ENCODE measurements around the gene PLGLB2.
"Not testable (repeated sequence)": the region's sequence is repeated elsewhere in the genome, so short reads cannot be mapped to it uniquely, and the experiment has no call there.

The PLGLB2 gene

GRCh38 chr2:87747791-87748190, at the start of gene PLGLB2:
TSS of gene PLGLB2 (plus strand) at chr2:87748087. CDS start at chr2:87748154, 67 bp downstream.
- DNase-seq: not testable (repeated sequence)

- not testable (repeated sequence) for DNase-seq
Measured at GRCh38 chr2:87704572-87705323, 43.1 kb upstream of the PLGLB2 start.

- DNase-seq: not testable (repeated sequence)
Measured at GRCh38 chr2:87708368-87708767, 39.5 kb upstream of the PLGLB2 start.

GRCh38 chr2:87727940-87728599, 19.8 kb upstream of the PLGLB2 start:
- DNase-seq: not testable (repeated sequence)

GRCh38 chr2:87740928-87741327, 7.0 kb upstream of the PLGLB2 start:
- not testable (repeated sequence) for DNase-seq

- DNase-seq: not testable (repeated sequence)
Measured at GRCh38 chr2:87742393-87743108, 5.3 kb upstream of the PLGLB2 start.

- not testable (repeated sequence) for DNase-seq
Measured at GRCh38 chr2:87743638-87744037, 4.2 kb upstream of the PLGLB2 start.

- not testable (repeated sequence) for DNase-seq
Measured at GRCh38 chr2:87745353-87745951, 2.4 kb upstream of the PLGLB2 start.

- DNase-seq: not testable (repeated sequence)
Measured at GRCh38 chr2:87748524-87748923, 637 bp downstream of the PLGLB2 start.

GRCh38 chr2:87750560-87750959, 2.7 kb downstream of the PLGLB2 start:
- not testable (repeated sequence) for DNase-seq

- DNase-seq: not testable (repeated sequence)
Measured at GRCh38 chr2:87754759-87755158, 6.9 kb downstream of the PLGLB2 start.

Measured in activated gamma-delta T cell treated with Interleukin-2 at 50 U/mL for 16 hours (primary cell).